ENCODE measurements around the gene PUM1.
A peak's percentile ranks its signal among the peaks of the same experiment; 100 is the strongest.

PUM1 gene

GRCh38 chr1:31038360-31038759 lies 27.2 kb downstream of the PUM1 start:
- Histone ChIP-seq H3K9me2 (replicated peaks; ENCODE audit: control insufficient read depth, low read length) (no peaks in the 10 kb centered on the region), H3K27ac (ENCODE audit: low read depth, low read length) (no peak overlapping the region), H3K36me3 (ENCODE audit: control insufficient read depth, low read length) (peaks cover 68% of the 10 kb centered on the region), H4K20me1 (ENCODE audit: control insufficient read depth, insufficient read depth, low read depth, low read length) (peaks cover 35% of the 10 kb centered on the region), H3F3A (ENCODE audit: control insufficient read depth, insufficient read depth) (peaks cover 11% of the 10 kb centered on the region; the same call in 1 of the 2 replicates), H3K79me2 (ENCODE audit: control insufficient read depth, low read length) (peaks cover 99% of the 10 kb centered on the region), H3K4me1 (ENCODE audit: control insufficient read depth, low read length) (peaks cover 85% of the 10 kb centered on the region), H3K4me3 (ENCODE audit: low read length) (no peak overlapping the region), H3K9me3 (ENCODE audit: control insufficient read depth, insufficient read depth, low read length) (no peaks in the 10 kb centered on the region), H3K4me2 (ENCODE audit: low read length) (no peak overlapping the region), H3K27me3 (ENCODE audit: control insufficient read depth, low read length) (no peaks in the 10 kb centered on the region)
- TF ChIP-seq CTCF (IDR thresholded peaks at IDR 0.05; ENCODE audit: low read depth, low read length, poor library complexity, severe bottlenecking), result no peak
- TF ChIP-seq EZH2phosphoT487 (IDR thresholded peaks at IDR 0.05; ENCODE audit: borderline replicate concordance, low read length), result no peak

DNA sequence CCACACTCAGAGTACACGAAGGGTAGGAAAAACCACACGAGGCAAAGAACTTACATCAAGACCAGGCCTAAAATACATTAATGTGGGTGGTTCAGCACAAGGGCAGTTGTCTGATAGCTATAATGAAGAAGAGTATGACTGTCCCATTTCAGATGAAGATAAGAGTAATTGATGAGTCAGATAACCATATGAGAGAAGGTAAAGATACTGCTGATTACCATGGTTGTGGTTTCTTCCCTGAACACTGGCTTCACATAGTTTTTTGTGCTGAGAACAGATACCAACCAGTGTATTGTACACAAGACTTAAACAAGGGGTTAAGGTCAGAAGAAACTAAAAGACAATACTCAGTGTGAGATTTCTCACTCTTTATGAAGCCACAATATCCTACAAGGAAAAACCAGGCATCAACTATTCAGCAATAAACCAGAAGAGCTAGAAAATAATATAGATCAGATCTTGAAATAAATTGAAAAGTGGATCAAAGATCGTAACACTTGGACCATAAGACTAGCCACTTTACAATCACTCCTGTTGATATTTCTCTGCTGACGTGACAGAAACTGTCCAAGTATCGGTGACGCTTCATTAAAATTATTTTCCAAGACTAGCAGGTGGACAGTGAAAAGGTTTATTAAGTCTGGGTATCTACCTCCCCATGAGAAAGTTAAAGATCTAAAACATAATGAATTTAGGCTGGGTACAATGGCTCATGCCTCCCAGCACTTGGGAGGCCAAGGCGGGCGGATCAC lies 28.6 kb downstream of the PUM1 start:
- Histone ChIP-seq H3K27me3 (ENCODE audit: control insufficient read depth, low read length) (no peaks in the 10 kb centered on the region), H3K9me3 (ENCODE audit: control insufficient read depth, insufficient read depth, low read length) (no peaks in the 10 kb centered on the region), H3K79me2 (ENCODE audit: control insufficient read depth, low read length) (peaks cover 99% of the 10 kb centered on the region), H3F3A (ENCODE audit: control insufficient read depth, insufficient read depth) (peaks cover 18% of the 10 kb centered on the region), H3K27ac (ENCODE audit: low read depth, low read length) (no peak overlapping the region), H3K4me3 (ENCODE audit: low read length) (no peak overlapping the region), H3K9me2 (replicated peaks; ENCODE audit: control insufficient read depth, low read length) (no peaks in the 10 kb centered on the region), H4K20me1 (ENCODE audit: control insufficient read depth, insufficient read depth, low read depth, low read length) (peaks cover 31% of the 10 kb centered on the region; the same call in 1 of the 2 replicates), H3K4me2 (ENCODE audit: low read length) (no peak overlapping the region), H3K36me3 (ENCODE audit: control insufficient read depth, low read length) (peaks cover 59% of the 10 kb centered on the region), H3K4me1 (ENCODE audit: control insufficient read depth, low read length) (peaks cover 88% of the 10 kb centered on the region)
- no peak for TF ChIP-seq EZH2phosphoT487 (IDR thresholded peaks at IDR 0.05; ENCODE audit: borderline replicate concordance, low read length)
- no peak for TF ChIP-seq CTCF (IDR thresholded peaks at IDR 0.05; ENCODE audit: low read depth, low read length, poor library complexity, severe bottlenecking)

GRCh38 chr1:31033598-31033997 lies 31.9 kb downstream of the PUM1 start:
- Histone ChIP-seq H3K27ac (ENCODE audit: low read depth, low read length) (no peak overlapping the region), H3K9me2 (replicated peaks; ENCODE audit: control insufficient read depth, low read length) (no peaks in the 10 kb centered on the region), H4K20me1 (ENCODE audit: control insufficient read depth, insufficient read depth, low read depth, low read length) (peaks cover 45% of the 10 kb centered on the region; the same call in 1 of the 2 replicates), H3K27me3 (ENCODE audit: control insufficient read depth, low read length) (no peaks in the 10 kb centered on the region), H3K9me3 (ENCODE audit: control insufficient read depth, insufficient read depth, low read length) (no peaks in the 10 kb centered on the region), H3K4me3 (ENCODE audit: low read length) (no peak overlapping the region), H3K79me2 (ENCODE audit: control insufficient read depth, low read length) (peaks cover 100% of the 10 kb centered on the region), H3F3A (ENCODE audit: control insufficient read depth, insufficient read depth) (peaks cover 33% of the 10 kb centered on the region), H3K4me1 (ENCODE audit: control insufficient read depth, low read length) (peaks cover 91% of the 10 kb centered on the region), H3K36me3 (ENCODE audit: control insufficient read depth, low read length) (peaks cover 51% of the 10 kb centered on the region), H3K4me2 (ENCODE audit: low read length) (peak overlapping the region; percentile 37; the same call in 1 of the 2 replicates)
- TF ChIP-seq CTCF (IDR thresholded peaks at IDR 0.05; ENCODE audit: low read depth, low read length, poor library complexity, severe bottlenecking) (no peak), EZH2phosphoT487 (IDR thresholded peaks at IDR 0.05; ENCODE audit: borderline replicate concordance, low read length) (no peak)
